Measurements from ENCODE around the gene BANP.
"Not testable (repeated sequence)": the region's sequence is repeated elsewhere in the genome, so short reads cannot be mapped to it uniquely, and the experiment has no call there.

Gene BANP

GRCh38 chr16:88121391-88121790 is 170.2 kb downstream of the BANP start:
- not testable (repeated sequence) for DNase-seq (ENCODE audit: low read depth in 2 of 2)

GRCh38 chr16:88121886-88122580 is 170.8 kb downstream of the BANP start:
- no peak for DNase-seq (ENCODE audit: low read depth in 2 of 2)

Measured in stimulated activated CD8-positive, alpha-beta memory T cell treated with anti-CD3 and anti-CD28 coated beads, Interleukin-7, amount 100 ng/mL, for 1 hour (primary cell).